ENCODE measurements around the gene USP33.
"Not testable (repeated sequence)": the region's sequence is repeated elsewhere in the genome, so short reads cannot be mapped to it uniquely, and the experiment has no call there.

USP33 gene

GRCh38 chr1:77671836-77672235, 87.8 kb downstream of the USP33 start:
- Mint-ChIP-seq H3K27me3 (no peaks in the 10 kb centered on the region), H3K4me1 (peaks cover 27% of the 10 kb centered on the region), H3K27ac (no peak overlapping the region), H3K36me3 (peaks cover 6% of the 10 kb centered on the region), H3K4me3 (no peak overlapping the region), H3K9me3 (no peaks in the 10 kb centered on the region)
- CTCF ChIA-PET, result no interaction called here
- no peak for DNase-seq

GRCh38 chr1:77670330-77670729, 89.3 kb downstream of the USP33 start:
- no peaks in the 10 kb centered on the region for H3K27me3 Mint-ChIP-seq
- H3K9me3 Mint-ChIP-seq, result no peaks in the 10 kb centered on the region
- H3K27ac Mint-ChIP-seq, result no peak overlapping the region
- CTCF ChIA-PET, result no interaction called here
- peaks cover 2% of the 10 kb centered on the region for H3K36me3 Mint-ChIP-seq
- H3K4me1 Mint-ChIP-seq, result peaks cover 27% of the 10 kb centered on the region
- DNase-seq, result no peak
- H3K4me3 Mint-ChIP-seq, result no peak overlapping the region

- Mint-ChIP-seq H3K4me3 (no peak overlapping the region), H3K36me3 (peaks cover 3% of the 10 kb centered on the region), H3K27ac (no peak overlapping the region), H3K9me3 (no peaks in the 10 kb centered on the region), H3K27me3 (no peaks in the 10 kb centered on the region), H3K4me1 (peaks cover 29% of the 10 kb centered on the region)
- CTCF ChIA-PET, result interaction anchor here (1.2 kb wide), 1 partner anchor 14 kb away, joined by 3 read pairs; the partner anchor contains the start of gene ZZZ3
- no peak for DNase-seq
Measured at GRCh38 chr1:77668924-77669449, 90.7 kb downstream of the USP33 start.

GRCh38 chr1:77664939-77665516, 94.6 kb downstream of the USP33 start:
- Mint-ChIP-seq H3K9me3 (no peaks in the 10 kb centered on the region), H3K27ac (no peak overlapping the region), H3K27me3 (no peaks in the 10 kb centered on the region), H3K36me3 (peaks cover 7% of the 10 kb centered on the region), H3K4me3 (no peak overlapping the region), H3K4me1 (peaks cover 13% of the 10 kb centered on the region)
- DNase-seq, result no peak
- CTCF ChIA-PET, result interaction anchor here (0.8 kb wide), 1 partner anchor 16 kb away, joined by 4 read pairs; no protein-coding TSS in a partner anchor

- H3K27ac Mint-ChIP-seq, result no peak overlapping the region
- H3K4me3 Mint-ChIP-seq, result no peak overlapping the region
- H3K36me3 Mint-ChIP-seq, result peaks cover 7% of the 10 kb centered on the region
- peaks cover 7% of the 10 kb centered on the region for H3K4me1 Mint-ChIP-seq
- CTCF ChIA-PET, result no interaction called here
- no peak for DNase-seq
- no peaks in the 10 kb centered on the region for H3K27me3 Mint-ChIP-seq
- H3K9me3 Mint-ChIP-seq, result no peaks in the 10 kb centered on the region
Measured at GRCh38 chr1:77661696-77662095, 98.0 kb downstream of the USP33 start.

- no peaks in the 10 kb centered on the region for H3K9me3 Mint-ChIP-seq
- CTCF ChIA-PET, result no interaction called here
- no peak for DNase-seq
- no peak overlapping the region for H3K4me3 Mint-ChIP-seq
- H3K27ac Mint-ChIP-seq, result no peak overlapping the region
- H3K4me1 Mint-ChIP-seq, result peaks cover 6% of the 10 kb centered on the region
- H3K36me3 Mint-ChIP-seq, result peaks cover 13% of the 10 kb centered on the region
- no peaks in the 10 kb centered on the region for H3K27me3 Mint-ChIP-seq
Measured at GRCh38 chr1:77659879-77660593, 99.6 kb downstream of the USP33 start.

GRCh38 chr1:77658271-77658670, 101.4 kb downstream of the USP33 start:
- no peak for DNase-seq
- peaks cover 4% of the 10 kb centered on the region for H3K4me1 Mint-ChIP-seq

GRCh38 chr1:77655431-77655974, 104.1 kb downstream of the USP33 start:
- H3K4me3 Mint-ChIP-seq, result no peak overlapping the region
- H3K27me3 Mint-ChIP-seq, result no peaks in the 10 kb centered on the region
- CTCF ChIA-PET, result no interaction called here
- H3K36me3 Mint-ChIP-seq, result peaks cover 30% of the 10 kb centered on the region
- peaks cover 8% of the 10 kb centered on the region for H3K9me3 Mint-ChIP-seq
- H3K27ac Mint-ChIP-seq, result no peak overlapping the region
- peaks cover 2% of the 10 kb centered on the region for H3K4me1 Mint-ChIP-seq
- DNase-seq, result no peak

More at GRCh38 chr1:77658271-77658670, 101.4 kb downstream of the USP33 start:
- CTCF ChIA-PET, result no interaction called here
- Mint-ChIP-seq H3K9me3 (no peaks in the 10 kb centered on the region), H3K4me3 (no peak overlapping the region), H3K27me3 (no peaks in the 10 kb centered on the region), H3K27ac (no peak overlapping the region), H3K36me3 (peaks cover 10% of the 10 kb centered on the region)

GRCh38 chr1:77652970-77653516, 106.6 kb downstream of the USP33 start:
- peaks cover 2% of the 10 kb centered on the region for H3K4me1 Mint-ChIP-seq
- no peaks in the 10 kb centered on the region for H3K27me3 Mint-ChIP-seq
- H3K27ac Mint-ChIP-seq, result no peak overlapping the region
- no peak for DNase-seq
- H3K4me3 Mint-ChIP-seq, result no peak overlapping the region
- CTCF ChIA-PET, result no interaction called here
- H3K36me3 Mint-ChIP-seq, result peaks cover 47% of the 10 kb centered on the region
- H3K9me3 Mint-ChIP-seq, result peaks cover 24% of the 10 kb centered on the region

GRCh38 chr1:77652268-77652667, 107.4 kb downstream of the USP33 start:
- H3K36me3 Mint-ChIP-seq, result peaks cover 47% of the 10 kb centered on the region
- H3K4me3 Mint-ChIP-seq, result no peak overlapping the region
- no peak overlapping the region for H3K27ac Mint-ChIP-seq
- H3K27me3 Mint-ChIP-seq, result no peaks in the 10 kb centered on the region
- peaks cover 24% of the 10 kb centered on the region for H3K9me3 Mint-ChIP-seq
- DNase-seq, result no peak
- CTCF ChIA-PET, result no interaction called here
- peaks cover 2% of the 10 kb centered on the region for H3K4me1 Mint-ChIP-seq

- Mint-ChIP-seq H3K4me3 (no peak overlapping the region), H3K4me1 (no peaks in the 10 kb centered on the region), H3K9me3 (peaks cover 26% of the 10 kb centered on the region), H3K27ac (no peak overlapping the region), H3K27me3 (no peaks in the 10 kb centered on the region), H3K36me3 (peaks cover 56% of the 10 kb centered on the region)
- DNase-seq, result no peak
- CTCF ChIA-PET, result interaction anchor here (0.7 to 1.0 kb wide), 2 partner anchors 16 kb away, joined by 3 to 4 read pairs; no protein-coding TSS in a partner anchor
Measured at GRCh38 chr1:77649127-77649526, 110.5 kb downstream of the USP33 start.

- not testable (repeated sequence) for H3K4me1 Mint-ChIP-seq, DNase-seq, H3K27me3 Mint-ChIP-seq, H3K4me3 Mint-ChIP-seq
- H3K9me3 Mint-ChIP-seq, result peaks cover 23% of the 10 kb centered on the region
- CTCF ChIA-PET, result interaction anchor here (0.6 kb wide), 1 partner anchor 836 kb away, joined by 3 read pairs; no protein-coding TSS in a partner anchor
- peak overlapping the region; percentile 40 for H3K27ac Mint-ChIP-seq
- peaks cover 44% of the 10 kb centered on the region for H3K36me3 Mint-ChIP-seq
Measured at GRCh38 chr1:77646224-77646623, 113.4 kb downstream of the USP33 start.
